NCI-H69 (cell line): Measurements from ENCODE around the gene SORCS2.
A peak's percentile ranks its signal among the peaks of the same experiment; 100 is the strongest.

Source experiments
- DNase-seq: peaks from one replicate; lab custom pipeline; 2025; lab: John Stamatoyannopoulos, UW

SORCS2 gene

DNA sequence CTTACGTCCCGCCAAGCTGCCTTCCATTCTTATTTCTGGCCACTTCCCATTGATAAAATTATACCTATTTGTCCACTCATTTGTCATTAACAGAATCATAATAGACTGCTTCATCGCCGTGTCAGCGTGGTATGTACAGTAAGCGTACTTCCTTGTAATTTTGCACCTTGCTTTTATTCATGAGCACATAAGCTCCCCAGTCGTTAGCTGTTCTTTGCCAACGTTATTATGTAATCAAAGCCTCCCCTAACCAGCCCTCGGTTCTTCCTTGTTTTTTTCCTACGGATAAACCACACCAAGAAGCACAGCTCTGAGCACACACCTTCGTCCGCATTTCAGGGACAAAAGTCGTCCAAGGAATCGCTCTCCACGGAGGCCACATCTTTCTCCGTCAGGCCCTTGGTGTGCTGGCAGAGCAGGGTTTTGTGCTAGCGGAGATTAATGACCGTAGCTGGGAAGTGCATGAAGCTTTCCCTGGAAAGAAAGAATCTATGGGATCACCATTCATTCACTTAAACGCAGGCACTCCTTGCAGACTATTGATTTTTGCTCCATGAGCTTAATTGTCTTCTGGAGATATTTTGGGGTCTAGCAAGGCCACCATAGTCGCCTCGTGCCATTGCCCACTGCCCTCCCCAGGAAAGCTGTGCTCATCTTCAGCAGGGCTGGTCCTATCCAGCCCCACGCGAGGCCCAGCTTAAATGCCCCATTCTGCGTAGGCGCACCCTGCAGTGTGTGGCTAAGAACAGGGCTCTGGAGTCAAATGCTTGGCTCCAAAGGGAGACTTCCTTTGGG lies 443.3 kb downstream of the SORCS2 start:
- DNase-seq: peak; percentile 15

DNA sequence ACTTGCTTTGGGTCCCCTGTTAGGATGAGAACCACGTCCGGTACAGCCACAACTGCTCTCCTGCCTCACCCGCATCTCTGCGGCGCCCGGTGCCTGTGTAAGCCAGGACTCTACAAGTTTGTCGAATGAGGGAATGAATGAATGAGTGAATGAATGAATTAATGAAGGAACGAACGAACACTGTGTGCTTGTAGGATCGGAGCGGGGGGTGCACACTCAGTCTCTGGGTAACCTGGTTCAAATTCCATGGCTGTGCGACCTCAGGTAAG lies 443.8 kb downstream of the SORCS2 start:
- no peak for DNase-seq

DNA sequence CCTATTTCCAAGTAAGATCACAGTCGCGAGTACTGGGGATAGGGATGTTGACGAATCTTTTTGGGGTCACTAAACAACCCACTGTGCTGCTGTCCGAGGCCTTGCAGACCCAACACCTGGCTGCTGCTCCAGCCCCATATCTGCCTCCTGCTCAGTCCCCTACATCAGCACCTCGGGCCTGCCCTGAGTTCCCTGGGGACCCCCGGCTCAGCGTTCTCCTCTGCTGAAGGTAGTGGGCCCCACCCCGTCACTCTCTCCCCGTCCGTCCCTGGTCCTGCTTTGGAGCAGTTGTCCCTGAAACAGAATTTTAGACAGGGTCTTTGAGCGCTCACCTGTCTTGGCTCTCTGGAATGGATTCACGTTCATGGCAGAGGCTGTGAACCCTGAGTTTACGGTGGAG lies 444.8 kb downstream of the SORCS2 start:
- no peak for DNase-seq

DNA sequence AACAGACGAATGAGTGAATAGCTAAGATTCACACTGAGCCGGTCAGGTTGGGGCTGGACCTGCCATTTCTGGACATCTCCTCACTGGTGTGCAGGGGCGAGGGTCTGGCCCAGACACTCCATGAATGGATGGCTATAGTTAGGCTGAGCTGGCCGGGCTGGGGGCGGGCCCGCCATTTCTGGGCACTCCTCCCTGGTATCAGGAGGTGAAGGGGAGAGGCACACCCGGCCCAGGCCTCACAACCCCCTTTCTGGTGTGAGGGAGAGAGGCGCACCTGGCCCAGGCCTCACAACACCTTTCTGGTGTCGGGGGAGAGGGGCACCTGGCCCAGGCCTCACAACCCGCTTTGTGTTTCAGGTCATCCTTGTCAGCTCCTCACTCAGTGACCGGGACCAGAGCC lies 445.6 kb downstream of the SORCS2 start:
- DNase-seq: no peak

DNA sequence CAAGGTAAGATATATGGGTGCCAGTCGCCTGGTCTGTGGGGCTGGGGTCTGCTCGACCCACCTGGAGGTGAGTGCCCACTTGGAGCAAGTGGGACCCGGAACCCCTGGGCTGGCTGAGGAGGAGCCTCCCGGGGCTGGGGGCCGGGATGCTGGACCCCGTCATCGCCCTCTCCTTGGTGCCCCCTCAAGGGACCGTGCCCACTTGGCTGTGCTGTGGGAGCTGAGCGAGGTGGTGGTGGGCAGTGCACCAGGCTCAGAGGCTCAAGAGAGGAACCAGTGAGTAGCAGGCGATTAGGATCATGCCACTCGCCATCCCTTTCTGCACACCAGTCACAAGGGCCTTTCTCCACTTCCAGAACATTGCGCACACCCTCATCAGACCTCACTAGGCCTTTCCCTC lies 446.2 kb downstream of the SORCS2 start:
- DNase-seq: no peak

DNA sequence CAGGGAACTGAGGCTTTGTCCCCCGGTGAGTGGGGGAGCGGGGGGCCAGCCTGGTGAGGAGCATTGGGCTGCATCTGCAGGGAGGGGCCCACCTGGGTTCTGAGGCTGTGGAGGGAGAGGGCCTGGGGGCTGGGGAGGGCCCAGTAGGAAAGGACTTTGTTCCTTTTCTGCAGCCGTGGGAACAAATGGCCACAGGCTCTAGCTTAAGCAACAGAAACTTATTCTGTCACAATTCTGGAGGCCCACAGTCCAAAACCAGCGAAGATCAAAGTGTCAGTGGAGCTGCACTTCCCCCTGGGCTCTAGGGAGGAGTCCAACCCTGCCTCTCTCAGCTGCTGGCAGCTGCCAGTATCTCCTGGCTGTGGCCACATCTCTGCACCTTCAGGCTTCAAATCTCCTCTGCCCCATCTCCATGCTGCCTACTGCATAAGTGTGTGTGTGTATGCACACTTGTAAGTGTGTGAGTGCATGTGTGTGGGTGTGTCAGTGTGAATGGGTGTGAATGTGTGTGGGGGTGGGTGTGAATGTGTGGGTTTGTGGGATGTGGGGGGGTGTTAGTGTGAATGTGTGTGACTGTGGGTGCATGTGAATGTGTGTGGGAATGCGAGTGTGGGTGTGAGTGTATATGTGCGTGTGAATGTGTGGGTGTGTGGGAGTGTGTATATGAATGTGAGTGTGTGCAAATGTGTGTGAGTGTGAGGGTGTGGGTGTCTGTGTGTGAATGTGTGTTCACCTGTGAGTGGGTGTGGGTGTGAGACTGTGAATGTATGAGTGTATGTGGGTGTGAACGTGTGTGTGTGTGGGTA lies 446.8 kb downstream of the SORCS2 start:
- no peak for DNase-seq

DNA sequence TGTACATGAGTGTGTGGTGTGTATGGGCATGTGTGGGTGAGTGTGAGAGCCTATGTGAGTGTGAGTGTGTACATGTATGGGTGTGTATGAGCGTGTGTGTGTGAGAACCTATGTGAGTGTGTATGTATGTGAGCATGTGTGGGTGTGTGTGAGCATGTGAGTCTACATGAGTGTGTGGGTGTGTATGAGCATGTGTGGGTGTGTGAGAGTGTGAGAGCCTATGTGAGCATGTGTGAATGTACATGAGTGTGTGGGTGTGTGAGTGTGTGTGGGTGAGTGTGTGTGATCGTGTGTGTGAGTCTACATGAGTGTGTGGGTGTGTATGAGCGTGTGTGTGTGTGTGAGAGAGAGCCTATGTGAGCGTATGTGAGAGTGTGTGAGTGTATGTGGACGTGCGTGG lies 447.8 kb downstream of the SORCS2 start:
- DNase-seq: no peak

DNA sequence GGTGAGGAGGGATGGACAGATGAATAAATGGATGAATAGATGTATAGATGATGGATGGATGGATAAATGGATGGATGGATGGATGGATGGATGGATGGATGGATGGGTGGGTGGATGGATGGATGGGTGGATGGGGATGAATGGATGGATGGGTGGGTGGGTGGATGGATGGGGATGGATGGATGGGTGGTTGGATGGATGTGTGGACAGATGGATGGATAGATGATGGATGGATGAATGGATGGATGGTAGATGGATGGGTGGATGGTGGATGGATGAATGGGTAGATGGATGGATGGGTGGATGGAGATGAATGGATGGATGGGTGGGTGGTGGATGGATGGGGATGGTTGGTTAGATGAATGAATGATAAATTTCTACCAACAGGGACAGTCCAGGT lies 449.4 kb downstream of the SORCS2 start:
- DNase-seq: no peak

DNA sequence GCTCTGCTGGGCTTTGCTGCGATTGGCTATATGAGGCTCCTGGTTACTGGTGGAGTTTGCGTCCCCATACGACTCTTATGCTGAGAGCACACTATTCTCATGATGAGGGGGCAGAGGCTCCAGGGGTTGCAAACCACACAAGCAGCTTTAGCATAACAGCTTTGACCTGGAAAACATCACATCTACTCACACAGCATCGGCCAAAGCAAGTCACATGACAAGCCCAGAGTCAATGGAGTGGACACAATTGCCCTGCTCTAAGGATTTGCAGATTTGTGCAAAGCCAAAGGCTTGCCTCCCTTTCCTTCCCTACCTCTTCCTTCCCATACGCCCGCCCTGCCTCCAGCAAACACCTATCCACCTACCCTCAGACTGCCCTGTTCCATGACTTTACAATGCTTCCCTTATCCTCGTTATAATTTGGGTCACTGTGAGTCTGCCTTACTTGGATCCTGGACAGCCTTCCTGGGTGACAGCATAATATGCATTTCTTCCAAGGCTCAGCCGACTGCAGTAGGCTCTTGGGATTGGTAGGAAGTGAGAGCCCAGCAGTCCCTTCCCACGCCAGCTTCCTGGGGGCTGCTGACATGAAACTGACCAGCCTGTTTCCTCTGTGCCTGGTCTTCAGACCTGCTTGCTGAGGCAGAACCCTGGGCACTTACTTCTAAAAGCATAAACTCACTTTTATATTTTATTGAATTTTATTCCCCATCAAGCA lies 450.6 kb downstream of the SORCS2 start:
- DNase-seq: no peak

DNA sequence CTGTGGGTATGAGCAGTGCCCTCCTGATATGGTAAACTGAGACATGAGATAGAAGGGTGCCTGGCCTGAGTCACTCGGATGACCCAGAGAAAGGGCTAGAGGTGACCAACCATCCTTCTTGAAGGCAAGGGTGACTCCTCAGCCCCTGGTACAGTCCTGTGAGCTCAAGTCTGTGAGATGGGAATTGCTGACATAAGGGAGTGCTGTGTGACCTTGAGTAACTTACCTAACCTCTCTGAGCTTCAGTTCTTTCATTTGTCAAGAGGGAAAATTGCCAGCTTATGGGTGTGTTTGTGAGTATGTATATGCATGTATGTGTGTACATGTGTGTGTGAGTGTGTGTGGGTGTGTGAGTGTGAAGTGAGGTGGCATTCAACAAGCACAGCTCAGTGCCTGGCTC lies 452.8 kb downstream of the SORCS2 start:
- no peak for DNase-seq

DNA sequence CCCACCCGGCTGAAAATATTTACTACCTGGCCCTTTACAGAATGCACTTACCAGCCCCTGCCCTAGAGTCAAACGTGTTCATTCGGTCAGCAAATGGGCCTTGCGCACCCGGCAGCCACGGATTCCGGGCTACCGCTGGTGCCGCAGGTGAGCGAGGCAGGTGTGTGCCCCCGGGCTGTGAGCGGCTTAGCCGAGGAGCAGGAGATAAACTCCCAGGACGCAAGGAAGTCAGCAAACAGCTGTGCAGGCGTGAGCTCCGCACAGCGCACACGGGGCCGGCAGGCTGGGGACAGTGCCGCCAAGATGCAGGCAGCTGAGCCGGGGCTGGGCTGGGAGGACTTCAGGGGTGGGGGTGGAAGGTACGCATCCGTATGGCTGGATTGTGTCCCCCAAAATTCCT lies 453.6 kb downstream of the SORCS2 start:
- peak; percentile 35 for DNase-seq

DNA sequence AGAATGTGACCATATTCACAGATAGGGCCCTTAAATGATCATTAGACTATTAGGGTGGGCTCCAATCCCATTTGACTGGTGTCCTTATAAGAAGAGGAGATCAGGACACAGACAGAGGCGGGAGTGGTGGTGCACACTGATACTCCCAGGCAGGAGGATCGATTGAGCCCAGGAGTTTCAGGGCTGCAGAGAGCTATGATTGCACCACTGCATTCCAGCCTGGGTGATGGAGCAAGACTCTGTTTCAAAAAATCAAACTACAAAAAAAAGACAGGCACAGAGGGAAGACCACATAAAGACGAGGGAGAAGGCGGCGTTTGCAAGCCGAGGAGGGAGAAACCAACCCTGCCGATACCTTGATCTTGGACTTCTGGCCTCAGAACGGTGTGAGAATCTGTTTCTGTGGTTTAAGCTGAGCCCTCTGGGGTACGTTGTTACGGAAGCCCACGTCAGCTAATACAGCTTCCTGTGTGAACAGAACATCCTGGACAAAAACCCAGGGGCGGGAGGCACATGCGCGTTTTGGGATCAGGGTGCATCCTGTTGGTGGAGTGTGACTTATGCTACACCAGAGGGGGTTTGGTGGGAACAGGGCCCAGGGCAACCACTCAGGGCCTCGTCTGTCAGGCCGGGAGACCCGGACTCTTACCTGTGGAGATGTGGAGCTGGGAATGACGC lies 454.2 kb downstream of the SORCS2 start:
- no peak for DNase-seq

DNA sequence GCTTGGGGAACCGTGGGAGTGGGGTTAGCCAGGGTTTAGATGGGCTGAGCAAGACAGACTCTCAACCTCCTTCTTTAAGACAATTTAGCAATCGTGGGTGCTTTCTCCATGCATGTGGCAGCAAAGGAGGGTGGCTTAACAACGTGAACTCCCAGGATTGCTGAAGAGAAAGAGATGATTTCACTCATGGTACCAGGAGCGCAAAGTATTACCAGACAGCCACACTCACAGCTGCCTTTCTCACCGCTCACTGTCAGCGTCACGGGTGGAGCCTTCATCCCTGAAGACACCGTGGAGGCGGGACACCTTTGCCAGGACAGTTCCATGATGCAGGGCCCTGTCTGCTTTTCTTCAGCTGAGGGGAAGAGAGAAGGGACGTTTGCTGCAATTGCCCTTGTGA lies 454.8 kb downstream of the SORCS2 start:
- DNase-seq: no peak

DNA sequence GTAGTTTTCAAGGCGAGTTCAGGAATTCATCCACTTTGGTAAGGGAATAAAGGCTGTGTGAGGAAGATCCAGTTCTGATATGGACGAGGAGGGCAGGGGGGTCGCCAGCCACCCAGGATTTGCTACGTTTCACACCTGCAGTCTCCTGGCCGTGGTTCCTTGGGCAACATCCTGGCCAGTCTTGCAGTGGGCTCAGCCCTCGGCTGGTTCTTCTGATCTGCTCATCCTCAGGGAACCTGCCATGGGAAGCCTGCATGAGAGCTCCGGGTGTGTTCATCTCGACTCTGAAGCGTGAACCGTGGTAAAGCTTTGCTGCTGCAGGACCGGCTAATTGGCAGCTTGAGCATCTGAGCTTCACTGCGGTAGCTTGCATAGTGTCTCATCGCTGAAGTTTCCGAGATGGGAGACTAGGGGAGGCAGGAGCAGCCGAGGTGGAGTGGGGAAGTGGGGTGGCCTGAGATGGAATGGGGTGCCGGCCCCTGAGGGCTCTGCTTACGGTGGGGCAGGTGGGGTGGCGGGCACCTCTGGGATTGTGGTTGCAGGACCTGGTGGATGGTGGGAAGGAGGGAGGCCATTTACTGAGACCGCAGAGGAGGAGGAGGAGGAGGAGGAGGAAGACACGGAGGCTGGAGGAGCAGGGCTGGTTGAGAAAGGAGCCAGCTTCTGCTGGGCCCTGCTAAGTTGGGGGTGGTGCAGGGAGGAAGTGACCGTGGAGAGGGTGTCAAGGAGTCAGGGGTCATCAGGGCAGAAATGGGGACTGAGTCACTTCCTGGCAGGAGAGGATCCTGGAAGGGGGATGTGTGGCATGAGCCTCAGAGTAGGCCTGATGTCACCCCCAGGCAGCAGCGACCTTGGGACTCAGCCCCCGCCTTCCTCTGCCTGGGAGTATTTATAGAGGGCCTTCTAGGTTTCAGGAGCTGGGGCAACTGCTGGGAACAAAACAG lies 455.5 kb downstream of the SORCS2 start:
- no peak for DNase-seq

DNA sequence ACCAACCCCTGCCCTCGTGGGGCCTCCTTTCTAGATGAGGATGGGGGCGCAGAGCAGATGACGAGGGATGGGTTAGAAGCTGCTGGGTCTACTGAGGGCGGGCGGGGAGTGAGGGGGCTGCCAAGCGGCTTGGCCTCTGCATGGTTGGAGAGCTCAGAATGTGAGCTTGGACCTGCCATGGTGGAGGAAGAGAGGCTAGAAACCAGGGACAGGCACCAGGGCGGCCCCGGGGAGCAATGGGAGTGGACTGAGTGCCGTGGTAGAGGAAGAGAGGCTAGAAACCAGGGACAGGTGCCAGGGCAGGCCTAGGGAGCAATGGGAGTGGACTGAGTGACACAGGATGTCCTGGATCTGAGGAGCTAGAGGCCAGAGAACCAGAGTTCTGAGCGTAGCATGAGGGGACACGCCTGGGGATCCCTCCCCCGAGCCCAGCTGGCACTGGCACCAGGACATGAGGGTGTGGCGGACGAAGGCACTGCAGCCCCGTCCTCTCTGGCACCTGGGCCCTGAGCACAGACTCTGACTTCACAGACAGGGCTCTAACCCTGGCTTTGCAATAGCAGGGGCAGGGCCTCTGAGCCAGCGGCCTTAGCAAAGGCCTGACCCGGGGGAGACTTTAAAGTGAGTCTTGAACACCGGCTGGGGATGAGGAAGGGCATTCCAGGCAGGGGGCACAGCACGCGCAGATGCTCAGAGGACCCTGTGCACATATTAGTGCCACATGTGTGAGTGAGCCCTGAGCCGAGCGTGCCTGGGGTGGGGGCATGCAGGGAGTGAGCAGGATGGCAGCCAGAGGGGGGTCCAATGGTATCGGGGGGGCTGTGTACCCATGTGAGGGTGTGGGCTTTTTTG lies 456.4 kb downstream of the SORCS2 start:
- no peak for DNase-seq

DNA sequence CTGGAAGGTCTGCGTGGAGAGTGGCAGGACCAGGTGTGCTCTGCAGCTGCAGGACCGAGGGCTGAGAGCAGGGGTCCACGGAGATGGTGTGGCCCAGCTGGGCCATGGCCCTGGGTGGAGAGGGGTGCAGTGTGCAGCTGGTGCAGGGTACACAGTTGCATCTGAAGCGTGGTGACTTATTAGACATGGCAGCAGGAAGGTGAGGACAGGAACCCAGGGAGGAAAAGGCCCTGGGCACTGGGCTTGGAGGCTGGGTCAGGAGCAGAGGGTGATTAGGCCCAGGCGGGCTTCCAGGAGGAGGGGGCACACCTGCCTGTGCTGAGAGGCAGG lies 457.0 kb downstream of the SORCS2 start:
- DNase-seq: no peak

DNA sequence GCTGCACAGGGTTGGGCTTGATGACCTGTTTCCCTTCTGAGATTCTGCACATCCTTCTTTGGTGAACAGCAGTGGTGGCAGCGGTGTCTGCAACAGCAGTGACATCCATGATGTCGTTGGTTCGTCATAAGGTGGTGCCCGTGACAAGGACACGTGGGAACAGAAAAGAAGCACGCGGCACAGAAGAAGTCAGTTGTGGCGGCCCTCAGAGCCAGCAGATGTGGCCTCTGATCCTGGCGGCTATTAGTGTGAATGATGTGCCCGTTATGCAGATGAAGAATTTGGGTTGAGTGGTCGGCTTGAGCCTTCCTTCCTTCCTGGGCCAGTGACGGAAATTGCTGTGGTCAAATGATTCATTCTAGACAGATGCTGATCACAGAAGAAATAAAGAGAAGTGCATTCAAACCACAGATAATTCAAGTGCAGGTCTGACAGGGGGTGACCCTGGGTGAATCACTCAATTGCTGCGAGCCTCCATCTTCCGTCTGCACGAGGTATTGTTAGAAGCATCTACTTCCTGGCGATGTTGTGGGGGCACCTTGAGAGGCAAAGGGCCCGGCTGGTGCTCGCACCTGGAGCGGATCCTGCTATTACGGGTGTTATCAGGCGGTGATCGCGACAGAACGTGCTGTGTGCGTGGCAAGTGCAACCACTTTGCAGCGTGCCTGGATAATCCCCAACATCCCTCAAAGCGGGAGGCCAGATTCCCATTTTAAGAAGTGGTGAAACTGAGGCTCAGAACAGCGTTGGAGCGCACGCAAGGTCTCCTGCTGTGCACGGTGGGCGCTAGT lies 457.6 kb downstream of the SORCS2 start:
- no peak for DNase-seq

DNA sequence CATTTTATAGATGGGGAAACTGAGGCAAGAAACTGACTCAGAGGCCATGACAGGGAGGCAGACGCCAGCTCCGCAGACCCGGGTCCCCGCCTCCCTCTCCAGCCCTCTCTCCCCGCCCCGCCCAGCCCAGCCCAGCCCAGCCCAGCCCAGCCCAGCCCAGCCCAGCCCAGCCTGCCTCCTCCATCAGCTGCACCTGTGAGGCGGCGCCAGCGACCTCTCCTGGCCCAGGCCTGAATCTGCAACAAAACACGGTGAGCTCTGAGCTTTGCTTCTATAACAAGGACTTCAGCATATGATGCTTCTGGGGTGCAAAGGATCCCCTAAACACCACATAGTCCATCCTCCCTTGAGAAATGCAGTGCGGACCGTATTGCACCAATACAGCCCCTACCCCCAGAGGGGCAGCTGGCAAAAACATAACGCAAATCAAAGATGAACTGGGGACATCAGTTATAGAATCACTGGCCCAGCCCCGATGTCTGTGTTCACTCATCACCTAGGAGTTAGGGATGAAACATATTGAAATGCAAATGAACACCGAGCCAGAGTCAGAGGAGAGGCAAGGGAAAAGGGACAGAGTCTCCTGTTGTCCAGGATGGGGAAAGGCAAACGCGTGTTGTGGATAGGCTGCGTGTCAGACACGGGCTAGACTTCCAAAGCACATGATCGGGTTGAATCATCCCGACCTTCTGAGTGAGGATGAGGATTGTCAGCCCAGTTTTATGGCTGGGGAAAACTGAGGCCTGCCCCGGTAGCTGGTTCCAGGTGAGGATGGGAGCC lies 458.5 kb downstream of the SORCS2 start:
- DNase-seq: peak; percentile 34

DNA sequence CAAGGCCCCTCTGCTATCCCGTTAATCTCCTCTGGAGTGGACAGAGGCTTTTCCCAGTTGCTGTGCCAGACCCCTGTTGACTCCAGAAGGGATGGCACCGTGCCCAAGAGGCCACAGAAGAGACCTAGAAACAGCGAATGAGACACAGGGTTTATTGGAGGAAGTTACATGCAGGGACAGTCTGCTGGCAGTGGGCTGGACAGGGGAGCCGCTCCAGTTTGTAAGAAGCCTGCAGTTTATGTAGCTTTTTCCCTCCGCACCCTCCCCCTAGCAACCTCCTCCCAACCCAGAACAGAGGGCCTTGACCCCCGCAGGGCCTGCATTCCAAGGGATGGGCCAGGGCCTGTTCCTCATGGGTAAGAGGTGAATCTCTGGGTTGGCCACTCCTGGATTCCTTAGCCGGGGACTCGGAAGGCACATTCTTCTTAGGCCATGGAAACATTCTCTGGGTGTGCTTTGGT lies 459.2 kb downstream of the SORCS2 start:
- no peak for DNase-seq
